Osteoblast (primary cell): ENCODE measurements around the gene ELMO1. TPM values are rescaled to one million over a fixed set of nuclear protein-coding genes. Genes with fewer than 3 reads are reported as not detected.

ENCODE experiments used
- DNase-seq: peaks from one replicate; pipeline ENCODE4 v3.0.0; 2011; ENCODE audit warnings: low spot score, mixed read lengths; ENCODE audit not compliant: insufficient read length; ENCODE audit errors: missing footprints
- H2AFZ ChIP-seq: 2 replicates; pipeline ENCODE4 v1.6.0; 2011; ENCODE audit warnings: mild to moderate bottlenecking, low read length
- H3K27ac ChIP-seq: 2 replicates; pipeline ENCODE4 v1.5.1; 2011; ENCODE audit warnings: mild to moderate bottlenecking, low read depth, low read length, moderate library complexity
- H3K27me3 ChIP-seq: 2 replicates; pipeline ENCODE4 v1.6.0; 2012; ENCODE audit warnings: mild to moderate bottlenecking, control low read depth, inconsistent platforms, low read length, moderate library complexity; ENCODE audit not compliant: insufficient read depth
- H3K36me3 ChIP-seq: 2 replicates; pipeline ENCODE4 v1.5.1; 2011; ENCODE audit warnings: mild to moderate bottlenecking, low read length, control low read depth, moderate library complexity; ENCODE audit not compliant: insufficient read depth
- H3K4me1 ChIP-seq: 2 replicates; pipeline ENCODE4 v1.5.1; 2011; ENCODE audit warnings: mild to moderate bottlenecking, low read length, control low read depth, moderate library complexity; ENCODE audit not compliant: insufficient read depth
- H3K4me2 ChIP-seq: 2 replicates; pipeline ENCODE4 v1.6.0; 2011; ENCODE audit warnings: mild to moderate bottlenecking, low read length; ENCODE audit not compliant: insufficient read depth
- H3K4me3 ChIP-seq: fragments of 200-600 bp; sonication (generic); 3 replicates; pipeline ENCODE4 v1.5.1; 2012; ENCODE audit warnings: mild to moderate bottlenecking, low read length, inconsistent platforms; ENCODE audit not compliant: insufficient read depth
- H3K79me2 ChIP-seq: 2 replicates; pipeline ENCODE4 v1.6.0; 2012; ENCODE audit warnings: mild to moderate bottlenecking, low read length, control low read depth, inconsistent platforms; ENCODE audit not compliant: insufficient read depth
- H3K9me3 ChIP-seq: 2 replicates; pipeline ENCODE4 v1.5.1; 2011; ENCODE audit warnings: low read depth, low read length, control low read depth
- H4K20me1 ChIP-seq: 2 replicates; pipeline ENCODE4 v1.6.0; 2012; ENCODE audit warnings: mild to moderate bottlenecking, low read length, control low read depth; ENCODE audit not compliant: insufficient read depth
- total RNA-seq: library from RNA; depleted of rRNA; stranded (reverse); fragments of >200 nt; gene quantifications from 2 replicates; pipeline ENCODE4 v1.2.3, GENCODE V29; 2012
- TF ChIP-seq, protein P1 (sequence below): IDR thresholded peaks from 2 replicates; pipeline ENCODE4 v1.5.1; 2011; ENCODE audit warnings: mild to moderate bottlenecking, low read depth, low read length, moderate library complexity; ENCODE audit errors: extremely low read depth

The ELMO1 gene
- total RNA-seq, 1 donor: 2.2 TPM

DNA sequence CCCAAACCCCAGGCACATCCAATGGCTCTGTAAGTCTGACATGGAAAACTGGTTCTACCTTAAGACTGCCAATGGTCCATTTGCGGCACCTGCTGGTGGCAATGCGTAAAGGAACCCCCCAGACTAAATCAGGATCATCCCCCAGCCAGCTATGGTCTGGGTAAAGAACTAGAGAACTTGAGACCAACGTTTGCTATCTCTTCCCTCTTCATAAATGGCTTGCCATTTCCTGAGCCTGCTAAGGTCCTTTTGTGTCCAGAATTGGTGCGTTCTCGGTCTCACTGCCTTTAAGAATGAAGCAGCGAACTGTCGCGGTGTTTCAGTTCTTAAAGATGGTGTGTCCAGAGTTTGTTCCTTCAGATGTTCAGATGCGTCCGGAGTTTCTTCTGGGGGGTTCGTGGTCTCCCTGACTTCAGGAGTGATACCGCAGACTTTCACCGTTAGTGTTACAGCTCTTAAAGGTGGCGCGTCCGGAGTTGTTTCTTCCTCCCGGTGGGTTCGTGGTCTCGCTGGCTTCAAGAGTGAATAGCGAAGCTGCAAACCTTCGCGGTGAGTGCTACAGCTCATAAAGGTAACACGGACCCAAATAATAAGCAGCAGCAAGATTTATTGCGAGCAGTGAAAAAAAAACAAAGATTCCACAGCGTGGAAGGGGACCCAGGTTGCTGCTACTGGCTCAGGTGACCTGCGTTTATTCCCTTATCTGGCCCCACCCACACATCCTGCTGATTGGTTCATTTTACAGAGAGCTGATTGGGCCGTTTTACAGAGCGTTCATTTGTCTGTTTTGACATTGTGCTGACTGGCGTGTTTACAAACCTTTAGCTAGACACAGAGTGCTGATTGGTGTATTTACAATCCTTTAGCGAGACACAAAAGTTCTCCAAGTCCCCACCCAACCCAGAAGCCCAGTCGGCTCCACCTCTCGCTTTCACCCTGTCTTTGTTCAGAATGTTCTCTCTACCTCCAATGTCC, 95.4 kb downstream of the ELMO1 start:
- no peak for DNase-seq
- H2AFZ ChIP-seq: no peak overlapping the region
- H3K4me1 ChIP-seq: no peaks in the 10 kb centered on the region
- TF ChIP-seq, protein P1, sequence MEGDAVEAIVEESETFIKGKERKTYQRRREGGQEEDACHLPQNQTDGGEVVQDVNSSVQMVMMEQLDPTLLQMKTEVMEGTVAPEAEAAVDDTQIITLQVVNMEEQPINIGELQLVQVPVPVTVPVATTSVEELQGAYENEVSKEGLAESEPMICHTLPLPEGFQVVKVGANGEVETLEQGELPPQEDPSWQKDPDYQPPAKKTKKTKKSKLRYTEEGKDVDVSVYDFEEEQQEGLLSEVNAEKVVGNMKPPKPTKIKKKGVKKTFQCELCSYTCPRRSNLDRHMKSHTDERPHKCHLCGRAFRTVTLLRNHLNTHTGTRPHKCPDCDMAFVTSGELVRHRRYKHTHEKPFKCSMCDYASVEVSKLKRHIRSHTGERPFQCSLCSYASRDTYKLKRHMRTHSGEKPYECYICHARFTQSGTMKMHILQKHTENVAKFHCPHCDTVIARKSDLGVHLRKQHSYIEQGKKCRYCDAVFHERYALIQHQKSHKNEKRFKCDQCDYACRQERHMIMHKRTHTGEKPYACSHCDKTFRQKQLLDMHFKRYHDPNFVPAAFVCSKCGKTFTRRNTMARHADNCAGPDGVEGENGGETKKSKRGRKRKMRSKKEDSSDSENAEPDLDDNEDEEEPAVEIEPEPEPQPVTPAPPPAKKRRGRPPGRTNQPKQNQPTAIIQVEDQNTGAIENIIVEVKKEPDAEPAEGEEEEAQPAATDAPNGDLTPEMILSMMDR: no peak
- H3K79me2 ChIP-seq: no peaks in the 10 kb centered on the region
- peaks cover 3% of the 10 kb centered on the region for H3K9me3 ChIP-seq
- no peak overlapping the region for H3K4me2 ChIP-seq
- no peak overlapping the region for H3K4me3 ChIP-seq
- no peaks in the 10 kb centered on the region for H3K27me3 ChIP-seq
- H4K20me1 ChIP-seq: no peaks in the 10 kb centered on the region
- H3K27ac ChIP-seq: no peak overlapping the region
- no peaks in the 10 kb centered on the region for H3K36me3 ChIP-seq

DNA sequence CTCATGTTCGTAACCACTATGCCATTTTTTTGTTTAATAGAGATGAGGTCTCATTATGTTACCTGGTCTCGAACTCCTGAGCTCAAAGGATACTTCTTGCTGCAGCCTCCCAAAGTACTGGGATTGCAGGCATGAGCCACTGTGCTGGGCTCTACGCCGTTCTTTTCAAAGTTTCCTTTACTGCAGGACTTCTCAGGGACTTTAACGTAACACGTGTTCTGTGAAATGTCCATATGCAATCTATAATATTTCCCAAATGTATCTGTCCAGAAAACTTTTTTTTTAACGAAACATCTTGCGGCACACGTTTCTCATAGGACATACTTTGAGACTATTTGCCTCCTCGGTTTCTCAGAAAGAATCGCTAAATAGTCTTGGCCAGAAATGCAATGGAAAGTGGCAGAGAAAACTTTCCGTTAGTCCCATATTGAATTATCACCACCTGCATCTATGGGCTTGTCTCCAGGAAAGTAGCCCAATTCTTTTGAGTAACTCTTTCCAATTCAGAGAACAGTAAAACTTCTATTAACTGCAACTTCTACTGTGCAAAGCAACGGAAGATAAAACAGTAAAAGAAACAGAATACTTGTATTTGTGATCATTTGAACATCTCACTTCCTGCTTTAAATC, 96.3 kb downstream of the ELMO1 start:
- Histone ChIP-seq H3K36me3 (no peaks in the 10 kb centered on the region), H3K27me3 (no peaks in the 10 kb centered on the region), H3K9me3 (peaks cover 3% of the 10 kb centered on the region), H3K4me3 (no peak overlapping the region), H2AFZ (no peak overlapping the region), H3K4me2 (no peak overlapping the region), H4K20me1 (no peaks in the 10 kb centered on the region), H3K79me2 (no peaks in the 10 kb centered on the region), H3K27ac (no peak overlapping the region), H3K4me1 (no peaks in the 10 kb centered on the region)
- TF ChIP-seq, protein P1: no peak
- no peak for DNase-seq

GRCh38 chr7:37351716-37352115, 96.9 kb downstream of the ELMO1 start:
- Histone ChIP-seq H3K4me2 (no peak overlapping the region), H3K9me3 (peaks cover 3% of the 10 kb centered on the region), H3K27ac (no peak overlapping the region), H3K4me3 (no peak overlapping the region), H3K4me1 (no peaks in the 10 kb centered on the region), H2AFZ (no peak overlapping the region), H3K27me3 (no peaks in the 10 kb centered on the region), H3K36me3 (no peaks in the 10 kb centered on the region), H4K20me1 (no peaks in the 10 kb centered on the region), H3K79me2 (no peaks in the 10 kb centered on the region)
- TF ChIP-seq, protein P1: no peak
- DNase-seq: no peak
